Metanephros (tissue), 2 donors: ENCODE data around the gene KAT2B. TPM values are rescaled to one million over a fixed set of nuclear protein-coding genes. Genes with fewer than 3 reads are reported as not detected.

ENCODE experiments used
- small RNA-seq: library from RNA; depleted of rRNA; stranded (forward); fragments of <200 nt; gene quantifications from one replicate; pipeline ENCODE3, GENCODE V24; 2014; ENCODE audit warnings: low replicate concordance
- total RNA-seq: library from RNA; depleted of rRNA; stranded (reverse); fragments of >200 nt; gene quantifications from one replicate; pipeline ENCODE4 v1.2.3, GENCODE V29; 2014

KAT2B gene
- total RNA-seq = 17.3 TPM

GRCh38 chr3:20039765-20040547 lies at the start of gene KAT2B:
Gene KAT2B, plus strand, starts transcription at chr3:20040446. Its CDS starts 32 bp downstream, at chr3:20040478.

GRCh38 chr3:20012164-20012563 lies 28.1 kb upstream of the KAT2B start, which contains the start of gene PP2D1:
Gene PP2D1, minus strand, starts transcription at chr3:20012264. Its CDS starts 192 bp downstream, at chr3:20012072.

GRCh38 chr3:20185679-20186599 lies 145.7 kb downstream of the KAT2B start, which contains the start of gene SGO1:
Gene SGO1, minus strand, starts transcription at chr3:20186206. Its CDS starts 2,179 bp downstream, at chr3:20184027.

Small RNAs within 50 kb of the gene (small RNA-seq; reads per million reads assigned to genes)
- not detected for gene MIR3135A
- not detected for gene RNU4-85P
- not detected for gene RPL39P18

Other genes with a start within 250 kb of the KAT2B start
- 1.5 TPM for gene EFHB, start 106.2 kb upstream of the KAT2B start, total RNA-seq
- gene RAB5A, start 93.3 kb upstream of the KAT2B start, total RNA-seq = 72.7 TPM
- not detected for gene PP2D1, start 28.2 kb upstream of the KAT2B start, total RNA-seq
- 4.0 TPM for gene SGO1, start 145.8 kb downstream of the KAT2B start, total RNA-seq